Measurements from ENCODE around the gene ZNF451. TPM values are rescaled to one million over a fixed set of nuclear protein-coding genes. Genes with fewer than 3 reads are reported as not detected.

ZNF451 gene
- total and polyA plus RNA-seq, 2 donors (not counting 1 experiment from before 2014, with no cell fraction given) = 25.9 to 86.3 TPM

DNA sequence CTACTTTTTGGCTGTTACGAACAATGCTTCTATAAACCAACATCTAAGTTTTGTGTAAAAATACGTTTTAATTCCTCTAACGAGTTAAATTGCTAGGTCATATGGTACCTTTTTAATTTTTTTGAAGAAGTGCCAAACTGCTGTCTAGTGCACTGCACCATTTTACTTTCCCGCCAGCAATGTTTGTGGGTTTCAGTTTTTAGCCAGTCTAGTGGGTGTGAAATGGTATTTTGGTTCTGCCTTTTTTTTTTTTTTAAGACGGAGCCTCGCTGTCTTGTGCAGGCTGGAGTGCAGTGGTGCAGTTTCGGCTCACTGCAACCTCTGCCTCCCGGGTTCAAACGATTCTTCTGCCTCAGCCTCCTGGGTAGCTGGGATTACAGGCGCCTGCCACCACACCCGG, 48.0 kb downstream of the ZNF451 start:
- POLR2A ChIA-PET = no interaction called here
- H3K4me2 ChIP-seq (replicated peaks; ENCODE audit: low read depth, low read length, poor library complexity, severe bottlenecking) = no peak overlapping the region
- no peaks in the 10 kb centered on the region for H3K4me1 Mint-ChIP-seq
- peaks cover 0 to 4% (median 0%) of the 10 kb centered on the region in 3 donors for H3K9me3 ChIP-seq (ENCODE audit: control extremely low read depth in 1 of 3, control insufficient read depth in 2 of 3, insufficient read depth in 1 of 3, low read length in 2 of 3)
- H4K20me1 ChIP-seq (ENCODE audit: control insufficient read depth, insufficient read depth, low read length, poor library complexity, severe bottlenecking) = no peaks in the 10 kb centered on the region
- H3K9me3 Mint-ChIP-seq (ENCODE audit: insufficient read depth) = peaks cover 4% of the 10 kb centered on the region
- DNase-seq (no peak), ATAC-seq (ENCODE audit: low read depth) (no peak)
- TF ChIP-seq, protein P1, sequence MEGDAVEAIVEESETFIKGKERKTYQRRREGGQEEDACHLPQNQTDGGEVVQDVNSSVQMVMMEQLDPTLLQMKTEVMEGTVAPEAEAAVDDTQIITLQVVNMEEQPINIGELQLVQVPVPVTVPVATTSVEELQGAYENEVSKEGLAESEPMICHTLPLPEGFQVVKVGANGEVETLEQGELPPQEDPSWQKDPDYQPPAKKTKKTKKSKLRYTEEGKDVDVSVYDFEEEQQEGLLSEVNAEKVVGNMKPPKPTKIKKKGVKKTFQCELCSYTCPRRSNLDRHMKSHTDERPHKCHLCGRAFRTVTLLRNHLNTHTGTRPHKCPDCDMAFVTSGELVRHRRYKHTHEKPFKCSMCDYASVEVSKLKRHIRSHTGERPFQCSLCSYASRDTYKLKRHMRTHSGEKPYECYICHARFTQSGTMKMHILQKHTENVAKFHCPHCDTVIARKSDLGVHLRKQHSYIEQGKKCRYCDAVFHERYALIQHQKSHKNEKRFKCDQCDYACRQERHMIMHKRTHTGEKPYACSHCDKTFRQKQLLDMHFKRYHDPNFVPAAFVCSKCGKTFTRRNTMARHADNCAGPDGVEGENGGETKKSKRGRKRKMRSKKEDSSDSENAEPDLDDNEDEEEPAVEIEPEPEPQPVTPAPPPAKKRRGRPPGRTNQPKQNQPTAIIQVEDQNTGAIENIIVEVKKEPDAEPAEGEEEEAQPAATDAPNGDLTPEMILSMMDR (IDR thresholded peaks at IDR 0.05) = no peak
- no peak for TF ChIP-seq EZH2 (IDR thresholded peaks at IDR 0.05; ENCODE audit: borderline replicate concordance, insufficient read depth, low read depth, low read length, poor library complexity, severe bottlenecking)
- no peak overlapping the region for H2AFZ ChIP-seq (ENCODE audit: insufficient read depth, low read depth, low read length, poor library complexity, severe bottlenecking)
- no peak overlapping the region for H3K9ac ChIP-seq (ENCODE audit: low read length)
- CTCF ChIA-PET = no interaction called here
- no peaks in the 10 kb centered on the region for H3K4me1 ChIP-seq (ENCODE audit: control insufficient read depth in 2 of 2, insufficient read depth in 2 of 2, low read length in 2 of 2)
- H3K4me3 Mint-ChIP-seq = no peak overlapping the region
- no peaks in the 10 kb centered on the region for H3K27me3 ChIP-seq (replicated peaks in 1 of 4; ENCODE audit: control extremely low read depth in 1 of 4, control insufficient read depth in 3 of 4, insufficient read depth in 4 of 4, low read length in 3 of 4)
- H3K79me2 ChIP-seq (ENCODE audit: control insufficient read depth, insufficient read depth, low read length) = no peaks in the 10 kb centered on the region
- no peak overlapping the region for H3K27ac ChIP-seq (ENCODE audit: low read length in 2 of 2)
- H3K27ac Mint-ChIP-seq = no peak overlapping the region
- no peak overlapping the region for H3K4me3 ChIP-seq (ENCODE audit: control extremely low read depth in 1 of 5, extremely low read depth in 1 of 5, insufficient read depth in 1 of 5, low read depth in 2 of 5, low read length in 4 of 5)
- intact Hi-C loops (cut with micrococcal nuclease) = no loop called here
- 96% methylated on average over 7 of the region's 11 CpGs for WGBS (ENCODE audit: insufficient coverage)
- no peaks in the 10 kb centered on the region for H3K27me3 Mint-ChIP-seq
- H3K36me3 ChIP-seq (replicated peaks in 1 of 2; ENCODE audit: control extremely low read depth in 1 of 2, control insufficient read depth in 1 of 2, extremely low read depth in 1 of 2, insufficient read depth in 2 of 2, low read length in 1 of 2) = peaks cover 0 to 43% of the 10 kb centered on the region in 2 experiments

DNA sequence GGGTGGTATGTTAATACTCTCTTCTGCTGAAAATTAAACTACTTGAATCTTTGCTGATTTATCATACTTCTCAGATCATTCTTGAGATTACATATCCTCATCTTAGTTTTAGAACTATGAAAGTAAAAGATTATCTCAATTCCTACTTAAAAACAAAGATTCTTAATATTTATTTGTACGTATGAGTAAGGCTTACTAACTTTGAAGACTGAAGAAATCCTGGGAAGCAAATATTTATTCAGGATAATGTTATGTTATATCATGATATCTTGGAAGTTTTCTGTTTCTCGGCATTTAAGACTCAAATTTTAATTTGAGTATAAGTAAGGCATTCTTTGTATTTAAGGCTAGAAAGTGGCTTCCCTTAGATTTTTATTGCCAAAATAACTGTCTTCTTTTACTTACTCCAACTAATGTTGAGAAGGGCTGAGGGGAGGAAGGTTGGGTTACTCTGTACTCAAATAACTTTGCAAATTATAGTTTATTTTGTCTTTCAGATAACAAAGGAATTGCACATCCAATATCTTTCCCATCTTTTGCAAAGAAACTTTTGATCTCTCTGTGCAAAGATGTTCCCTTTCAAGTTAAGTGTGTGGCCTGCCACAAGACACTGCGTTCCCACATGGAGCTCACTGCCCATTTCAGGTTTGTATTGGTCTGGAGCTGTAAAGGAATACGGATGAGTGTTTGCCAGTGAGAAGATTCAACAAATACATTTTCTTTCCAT, 51.6 kb downstream of the ZNF451 start:
- H3K79me2 ChIP-seq (ENCODE audit: control insufficient read depth, insufficient read depth, low read length) = no peaks in the 10 kb centered on the region
- POLR2A ChIA-PET = no interaction called here
- H4K20me1 ChIP-seq (ENCODE audit: control insufficient read depth, insufficient read depth, low read length, poor library complexity, severe bottlenecking) = no peaks in the 10 kb centered on the region
- peaks cover 0 to 5% (median 0%) of the 10 kb centered on the region in 3 donors for H3K9me3 ChIP-seq (ENCODE audit: control extremely low read depth in 1 of 3, control insufficient read depth in 2 of 3, insufficient read depth in 1 of 3, low read length in 2 of 3)
- H3K9ac ChIP-seq (ENCODE audit: low read length) = no peak overlapping the region
- Mint-ChIP-seq H3K4me1 (no peaks in the 10 kb centered on the region), H3K27ac (no peak overlapping the region), H3K4me3 (no peak overlapping the region), H3K9me3 (ENCODE audit: insufficient read depth) (peaks cover 4% of the 10 kb centered on the region), H3K27me3 (no peaks in the 10 kb centered on the region)
- intact Hi-C loops (cut with micrococcal nuclease) = no loop called here
- H3K27me3 ChIP-seq (replicated peaks in 1 of 4; ENCODE audit: control extremely low read depth in 1 of 4, control insufficient read depth in 3 of 4, insufficient read depth in 4 of 4, low read length in 3 of 4) = no peaks in the 10 kb centered on the region
- no peak overlapping the region for H3K4me3 ChIP-seq (ENCODE audit: control extremely low read depth in 1 of 5, extremely low read depth in 1 of 5, insufficient read depth in 1 of 5, low read depth in 2 of 5, low read length in 4 of 5)
- no peak overlapping the region for H3K4me2 ChIP-seq (replicated peaks; ENCODE audit: low read depth, low read length, poor library complexity, severe bottlenecking)
- 100% methylated on average over 1 of the region's 4 CpGs for WGBS (ENCODE audit: insufficient coverage)
- CTCF ChIA-PET = interaction anchor here (1.4 kb wide), 1 partner anchor 8 kb away, joined by 4 read pairs; no protein-coding TSS in a partner anchor
- ATAC-seq (ENCODE audit: low read depth) (no peak), DNase-seq (no peak)
- no peak overlapping the region for H3K27ac ChIP-seq (ENCODE audit: low read length in 2 of 2)
- TF ChIP-seq EZH2 (IDR thresholded peaks at IDR 0.05; ENCODE audit: borderline replicate concordance, insufficient read depth, low read depth, low read length, poor library complexity, severe bottlenecking) = no peak
- H3K4me1 ChIP-seq (ENCODE audit: control insufficient read depth in 2 of 2, insufficient read depth in 2 of 2, low read length in 2 of 2) = no peaks in the 10 kb centered on the region
- peaks cover 2 to 36% of the 10 kb centered on the region in 2 experiments for H3K36me3 ChIP-seq (replicated peaks in 1 of 2; ENCODE audit: control extremely low read depth in 1 of 2, control insufficient read depth in 1 of 2, extremely low read depth in 1 of 2, insufficient read depth in 2 of 2, low read length in 1 of 2)
- no peak overlapping the region for H2AFZ ChIP-seq (ENCODE audit: insufficient read depth, low read depth, low read length, poor library complexity, severe bottlenecking)

Data from B cell (primary cell).